GM18909 (cell line): Measurements from ENCODE around the gene SAMD4A.

Experiments
- ATAC-seq: cut with Tn5 transposase; IDR thresholded peaks from one replicate; pipeline ENCODE4 v1.9.1; 2021; ENCODE audit warnings: mild to moderate bottlenecking; ENCODE audit not compliant: unreplicated experiment, poor library complexity

Gene SAMD4A

DNA sequence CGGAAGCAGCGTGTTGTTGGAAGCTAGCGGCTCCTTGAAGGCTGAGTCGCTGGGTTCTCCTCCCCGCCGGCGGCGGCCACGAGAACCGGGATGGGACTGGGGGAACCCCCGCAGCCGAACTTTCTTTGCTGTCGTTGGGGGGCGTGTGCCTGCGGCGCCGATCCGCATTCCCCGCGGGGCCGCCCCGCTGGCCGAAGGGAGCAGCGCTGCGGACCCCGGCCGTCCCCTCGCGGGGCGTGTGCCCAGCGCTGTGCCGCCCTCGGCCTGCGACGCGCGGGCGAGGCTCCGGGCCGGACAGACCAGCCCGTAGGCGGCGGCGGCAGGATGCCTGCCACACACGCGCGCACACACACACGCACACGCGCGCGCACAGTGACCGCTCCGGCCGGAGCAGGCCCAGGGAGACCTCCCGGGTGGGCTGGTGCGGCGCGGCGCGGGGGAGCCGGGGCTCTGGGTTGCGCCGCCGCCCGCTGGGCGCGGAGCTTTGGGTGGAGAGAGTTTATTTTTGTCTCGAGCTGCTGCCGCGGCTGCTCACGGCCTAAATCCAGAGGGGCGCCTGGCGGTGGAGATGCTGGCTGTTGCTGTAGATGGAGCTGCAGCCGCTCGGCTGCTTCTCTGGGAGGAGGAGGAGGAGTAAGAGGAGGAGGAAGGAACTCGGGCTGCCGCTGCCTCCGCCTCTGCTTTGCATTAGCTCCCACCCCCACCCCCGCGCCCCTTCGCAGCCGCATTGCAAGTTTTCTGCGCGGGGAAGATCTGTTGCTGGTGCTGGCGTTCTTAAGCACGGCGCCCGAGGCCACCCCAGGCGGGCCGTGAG lies at the start of gene SAMD4A:
Gene SAMD4A, plus strand, starts transcription at position 719 of the 814 bp plus-strand sequence. CDS start 789 bp downstream, outside the sequence.
- ATAC-seq = peak; percentile 35

- ATAC-seq = no peak
Measured at GRCh38 chr14:54524410-54524809, 42.5 kb upstream of the SAMD4A start.

GRCh38 chr14:54528973-54529372 lies 38.0 kb upstream of the SAMD4A start:
- ATAC-seq = no peak

DNA sequence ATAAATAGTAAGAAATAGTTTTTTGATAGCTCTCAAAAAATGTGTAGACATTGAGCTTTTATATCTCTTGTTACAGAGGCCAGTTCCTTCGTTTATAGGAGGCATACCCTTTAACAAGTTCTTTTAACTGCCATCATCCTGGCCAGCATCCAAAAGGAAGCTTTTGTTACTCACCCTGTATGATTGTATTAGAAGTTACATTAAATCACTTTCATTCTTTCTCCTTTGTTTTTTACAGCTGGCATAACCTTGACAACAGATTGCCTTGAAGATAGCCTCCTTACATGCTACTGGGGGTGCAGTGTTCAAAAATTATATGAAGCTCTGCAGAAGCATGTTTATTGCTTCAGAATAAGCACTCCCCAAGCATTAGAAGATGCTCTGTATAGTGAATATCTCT lies 37.1 kb upstream of the SAMD4A start:
- no peak for ATAC-seq

- ATAC-seq = peak; percentile 94
Measured at GRCh38 chr14:54532111-54533012, 34.6 kb upstream of the SAMD4A start.

- peak; percentile 12 for ATAC-seq
Measured at GRCh38 chr14:54533100-54533499, 33.8 kb upstream of the SAMD4A start.

DNA sequence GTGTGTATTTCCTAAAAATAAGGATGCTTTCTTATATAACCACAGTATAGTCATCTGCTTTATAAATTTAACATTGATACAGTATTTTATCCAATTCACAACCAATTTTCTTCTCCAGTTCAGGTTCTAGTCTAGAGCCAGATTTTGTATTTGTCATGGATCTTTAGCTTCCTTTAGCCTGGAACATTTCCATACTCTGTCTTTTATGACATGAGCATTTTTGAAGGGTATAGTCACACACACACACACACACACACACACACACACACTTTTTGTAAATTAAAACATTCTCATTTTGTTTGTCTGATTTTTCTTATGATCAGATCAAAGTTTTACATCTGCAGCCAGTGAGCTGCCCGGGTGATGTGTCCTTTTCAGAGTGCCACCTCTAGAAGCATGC lies 31.8 kb upstream of the SAMD4A start:
- no peak for ATAC-seq

- no peak for ATAC-seq
Measured at GRCh38 chr14:54535646-54536045, 31.3 kb upstream of the SAMD4A start.

- no peak for ATAC-seq
Measured at GRCh38 chr14:54537651-54538050, 29.3 kb upstream of the SAMD4A start.

DNA sequence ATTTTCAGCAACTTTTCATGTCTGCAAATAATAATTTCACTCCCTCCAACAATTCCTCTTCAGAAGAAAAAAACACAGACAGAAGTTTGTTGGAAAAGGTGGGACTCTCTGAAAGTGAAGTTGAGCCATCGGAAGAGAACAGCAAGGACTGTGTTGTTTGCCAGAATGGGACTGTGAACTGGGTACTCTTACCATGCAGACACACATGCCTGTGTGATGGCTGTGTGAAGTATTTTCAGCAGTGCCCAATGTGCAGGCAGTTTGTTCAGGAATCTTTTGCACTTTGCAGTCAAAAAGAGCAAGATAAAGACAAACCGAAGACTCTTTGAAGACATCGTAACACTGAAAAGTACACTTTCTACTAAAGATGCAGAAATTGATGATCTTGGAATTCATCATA lies 28.9 kb upstream of the SAMD4A start:
- no peak for ATAC-seq

DNA sequence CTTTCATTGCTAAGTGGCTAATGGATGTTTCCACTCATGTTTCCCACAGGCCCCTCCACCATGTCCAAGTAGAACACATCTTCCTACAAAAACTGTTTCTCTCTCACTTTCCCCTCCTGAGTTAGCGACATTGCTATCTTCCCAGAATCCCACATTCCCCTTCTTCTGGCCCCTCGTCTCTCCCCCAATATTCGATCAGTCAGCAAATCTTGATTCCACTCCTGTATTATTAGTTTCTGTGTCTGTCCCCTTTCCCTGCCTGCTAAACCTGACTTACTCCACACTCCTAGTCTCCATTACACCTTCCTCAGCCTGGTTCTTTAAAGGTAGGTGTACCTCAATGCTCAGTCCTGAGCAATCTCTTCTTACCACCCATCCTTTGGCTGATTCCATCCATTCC lies 19.3 kb upstream of the SAMD4A start:
- ATAC-seq = no peak

- ATAC-seq = no peak
Measured at GRCh38 chr14:54548491-54548890, 18.4 kb upstream of the SAMD4A start.

- no peak for ATAC-seq
Measured at GRCh38 chr14:54549862-54550261, 17.1 kb upstream of the SAMD4A start.

DNA sequence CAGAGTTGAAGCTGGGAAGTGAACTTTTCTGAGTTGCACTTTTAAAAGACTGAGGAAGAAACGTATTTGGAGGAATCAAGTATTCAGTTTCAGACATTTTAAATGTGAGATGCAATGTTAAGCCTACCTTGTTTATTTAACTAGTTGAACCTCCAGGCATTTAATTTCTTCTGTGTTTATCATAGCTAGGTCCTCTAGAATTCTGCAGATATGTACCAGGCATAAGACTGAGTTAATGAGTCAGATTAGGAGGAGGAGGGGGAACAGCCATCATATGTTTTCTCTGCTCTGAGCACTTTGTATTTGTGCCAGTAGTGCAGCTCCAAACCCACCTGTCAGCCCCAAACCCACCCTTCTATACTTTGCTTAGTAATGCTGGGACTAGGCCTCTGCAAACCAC lies 16.4 kb upstream of the SAMD4A start:
- no peak for ATAC-seq

DNA sequence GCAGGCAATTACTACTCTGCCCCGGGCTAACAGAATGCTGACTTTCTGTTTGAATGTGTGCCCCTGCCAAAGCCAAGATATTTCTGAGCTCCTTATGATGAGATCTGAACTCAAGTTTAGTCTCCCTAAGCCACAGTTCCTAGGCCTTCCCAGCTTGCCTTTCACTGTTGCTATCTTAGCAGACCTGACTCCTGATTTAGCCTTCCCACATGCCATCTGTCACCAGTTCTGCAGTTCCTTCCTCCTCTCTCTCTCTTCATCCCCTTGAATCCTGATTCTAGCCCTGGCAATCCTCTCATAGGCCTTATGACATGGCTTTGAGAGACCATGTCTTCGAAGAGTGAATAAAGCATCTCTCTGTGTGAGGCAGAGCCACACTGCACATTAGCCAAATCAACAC lies 12.5 kb upstream of the SAMD4A start:
- ATAC-seq = no peak

DNA sequence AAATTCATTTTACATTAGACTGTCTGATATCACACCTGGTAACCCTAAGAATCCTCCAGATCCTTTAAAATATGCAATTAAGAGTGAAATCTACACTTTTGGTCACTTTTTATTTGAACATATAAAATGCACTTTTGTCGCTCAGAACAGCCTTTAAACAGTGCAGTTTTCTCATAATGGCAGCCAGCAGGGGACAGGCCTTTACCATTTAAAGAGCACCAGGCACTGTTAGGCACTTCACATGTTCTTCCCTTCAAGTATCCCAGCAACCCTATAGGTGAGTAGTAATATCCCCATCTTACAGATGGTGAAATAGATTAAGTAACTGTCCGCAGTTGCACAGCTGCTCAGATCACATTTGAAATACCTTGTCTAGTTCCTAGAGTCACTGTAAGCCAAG lies 11.3 kb upstream of the SAMD4A start:
- no peak for ATAC-seq

- ATAC-seq = no peak
Measured at GRCh38 chr14:54556535-54556934, 10.4 kb upstream of the SAMD4A start.

- no peak for ATAC-seq
Measured at GRCh38 chr14:54562334-54562733, 4.6 kb upstream of the SAMD4A start.

GRCh38 chr14:54564071-54564867 lies 2.7 kb upstream of the SAMD4A start:
- no peak for ATAC-seq
